ENCODE measurements around the gene NLGN4Y.

The NLGN4Y gene

DNA sequence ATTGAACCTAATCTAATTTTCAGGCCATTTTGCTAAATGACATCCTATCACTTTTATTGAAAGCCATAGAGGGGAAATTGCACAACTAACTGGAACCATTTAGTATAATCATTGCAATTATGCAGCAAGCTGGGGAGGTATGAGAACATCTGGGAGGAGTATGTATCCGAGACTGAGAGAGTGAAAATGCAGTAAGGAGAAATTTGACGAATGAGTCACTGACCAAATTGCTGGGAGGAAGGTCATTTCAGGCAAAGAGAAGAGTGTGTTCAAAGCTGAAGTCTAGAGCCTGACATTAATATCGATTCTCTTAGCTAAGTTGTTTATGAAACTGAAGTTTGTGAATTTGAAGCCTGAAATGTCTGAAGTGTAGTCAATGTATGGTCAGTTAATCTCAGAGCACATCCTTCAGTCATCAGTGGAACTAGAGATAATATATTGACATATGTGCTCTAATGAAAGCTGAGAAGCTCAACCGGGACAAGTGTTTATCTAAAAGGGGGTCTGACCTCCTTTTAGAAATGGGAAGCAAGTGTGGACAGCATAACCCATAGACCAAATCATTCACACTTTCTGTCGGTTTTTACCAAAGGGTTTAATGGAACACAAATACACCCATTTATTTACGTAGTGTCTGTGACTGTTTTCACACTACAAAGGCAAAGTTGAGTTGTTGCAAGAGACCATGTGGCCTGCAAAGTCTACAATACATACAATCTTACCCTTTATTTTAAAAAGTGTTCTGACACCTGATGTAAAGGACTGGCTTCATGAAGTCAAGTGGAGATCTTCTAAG lies 120.0 kb downstream of the NLGN4Y start:
- no peak for DNase-seq (ENCODE audit: low spot score)

DNA sequence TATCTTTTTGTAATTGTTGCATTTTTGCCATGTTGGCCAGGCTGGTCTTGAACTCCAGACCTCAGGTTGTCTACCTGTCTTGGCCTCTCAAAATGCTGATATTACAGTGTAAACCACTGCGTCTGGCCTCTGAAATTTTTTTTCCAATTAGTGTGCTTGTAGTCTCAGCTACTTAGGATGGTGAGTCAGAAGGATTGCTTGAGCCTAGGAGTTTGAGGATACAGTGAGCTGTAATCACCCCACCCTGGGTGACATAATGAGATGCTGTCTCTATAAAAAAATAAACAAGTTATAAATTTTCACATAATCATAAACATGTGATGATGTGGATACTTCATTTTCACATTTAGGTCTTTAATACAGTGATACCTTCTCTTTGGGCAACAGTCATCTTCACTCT lies 154.9 kb downstream of the NLGN4Y start:
- DNase-seq (ENCODE audit: low spot score), result no peak

DNA sequence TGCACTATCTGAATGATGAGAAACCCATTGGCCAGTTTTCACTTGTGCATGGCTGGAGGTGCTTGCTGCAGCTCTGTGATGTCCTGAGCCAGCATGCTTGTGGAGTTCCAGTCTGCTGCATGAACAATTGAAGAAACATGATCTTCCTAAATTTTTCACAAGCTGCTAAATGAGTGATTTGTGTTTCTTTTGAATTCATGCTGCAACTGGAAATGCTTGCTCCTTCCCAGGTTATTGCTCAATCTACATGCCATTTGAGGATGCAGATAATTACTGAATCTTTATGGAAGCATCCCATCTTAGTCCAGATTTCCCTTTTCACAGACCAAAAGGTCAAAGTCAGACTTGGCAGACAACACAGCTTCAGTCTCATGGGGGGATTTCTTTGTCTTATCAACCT lies 170.2 kb downstream of the NLGN4Y start:
- no peak for DNase-seq (ENCODE audit: low spot score)

DNA sequence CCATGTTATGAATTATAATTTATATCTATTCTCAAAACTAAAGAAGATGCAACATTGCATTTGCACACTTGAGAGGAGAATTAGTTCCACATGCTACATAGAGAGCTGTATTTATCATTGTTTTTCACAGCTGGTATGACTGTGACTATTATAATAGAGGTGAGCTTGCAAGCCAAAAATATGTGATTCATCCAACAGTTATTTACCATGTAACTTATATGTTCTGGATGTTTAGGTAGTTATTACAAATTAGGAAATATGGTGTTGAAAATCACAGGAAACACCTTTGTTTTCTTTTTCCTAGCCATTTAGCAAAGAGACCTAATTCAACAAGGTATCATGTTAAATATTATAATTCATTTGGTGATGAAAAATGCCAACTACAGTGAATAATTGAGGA lies 183.8 kb downstream of the NLGN4Y start:
- no peak for DNase-seq (ENCODE audit: low spot score)

DNA sequence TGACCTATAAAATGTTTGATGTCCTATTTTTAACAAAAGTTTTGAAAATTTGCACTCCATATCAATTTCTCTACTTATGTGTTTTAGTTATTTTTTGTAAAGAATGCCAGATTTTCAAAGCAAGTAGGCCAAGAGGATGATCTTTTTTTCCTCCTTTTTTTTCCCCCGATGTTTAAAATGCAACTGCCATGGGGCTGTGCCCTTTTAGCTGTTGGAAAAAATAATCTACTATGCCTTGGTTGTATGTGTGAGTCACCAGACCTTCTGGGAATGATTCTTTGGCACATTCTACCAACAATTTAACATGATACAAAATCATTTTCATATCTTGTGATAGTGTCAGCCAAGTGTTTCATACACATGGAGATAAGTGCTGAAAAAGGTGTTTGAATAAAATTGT lies 217.3 kb downstream of the NLGN4Y start:
- DNase-seq (ENCODE audit: low spot score), result no peak

DNA sequence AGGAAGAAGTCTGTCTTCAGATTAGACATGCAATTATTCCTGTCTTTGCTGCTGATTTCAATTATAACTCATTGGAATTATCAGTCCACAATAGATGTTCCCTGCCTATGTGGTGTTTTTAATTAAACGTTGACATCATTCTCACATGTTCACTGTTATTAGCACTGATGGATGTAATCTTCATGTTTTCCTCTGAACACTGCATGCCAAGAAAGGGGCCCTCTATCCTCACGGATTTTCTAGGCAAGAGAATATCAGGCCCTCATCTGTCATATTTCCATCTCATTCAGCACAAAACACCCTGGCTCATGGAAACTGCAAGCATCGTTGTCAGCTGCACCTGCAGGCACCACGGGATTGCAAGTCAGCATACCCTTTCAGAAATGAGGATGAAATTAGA lies 224.0 kb downstream of the NLGN4Y start:
- DNase-seq (ENCODE audit: low spot score), result no peak

DNA sequence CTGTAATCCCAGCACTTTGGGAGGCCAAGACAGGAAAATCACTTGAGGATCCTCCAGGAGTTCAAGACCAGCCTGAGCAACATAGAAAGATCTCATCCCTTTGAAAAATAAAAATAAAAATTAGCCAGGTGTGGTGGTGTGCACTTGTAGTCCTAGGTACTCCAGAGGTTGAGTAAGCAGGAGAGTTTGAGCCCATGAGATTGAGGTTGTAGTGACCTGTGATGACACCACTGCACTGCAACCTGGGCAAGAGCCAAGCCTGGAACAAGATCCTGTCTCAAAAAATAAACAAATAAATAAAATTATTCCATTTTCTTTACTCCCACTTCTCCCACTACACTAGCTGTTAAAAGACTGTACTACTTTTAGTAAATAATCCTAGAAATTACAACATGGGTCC lies 231.2 kb downstream of the NLGN4Y start:
- no peak for DNase-seq (ENCODE audit: low spot score)

DNA sequence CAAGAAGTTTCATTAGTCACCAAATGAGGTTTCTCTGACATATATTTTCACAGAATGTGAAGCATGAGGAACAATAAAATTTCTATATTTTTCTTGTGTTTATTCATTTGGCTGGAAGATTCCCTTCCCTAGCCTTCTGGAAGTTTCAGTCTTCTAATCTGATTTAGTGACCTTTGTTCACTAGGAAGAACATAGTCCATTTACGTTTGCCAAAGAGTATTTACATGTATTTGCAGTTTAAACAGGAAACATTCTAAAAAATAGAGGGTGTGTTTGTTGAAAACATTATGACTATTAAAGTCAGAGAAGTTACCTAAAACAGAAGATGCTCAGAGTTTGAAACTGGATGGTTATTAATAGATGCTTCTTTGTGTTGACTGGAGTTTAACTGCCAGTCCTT lies 238.6 kb downstream of the NLGN4Y start:
- DNase-seq (ENCODE audit: low spot score), result no peak

DNA sequence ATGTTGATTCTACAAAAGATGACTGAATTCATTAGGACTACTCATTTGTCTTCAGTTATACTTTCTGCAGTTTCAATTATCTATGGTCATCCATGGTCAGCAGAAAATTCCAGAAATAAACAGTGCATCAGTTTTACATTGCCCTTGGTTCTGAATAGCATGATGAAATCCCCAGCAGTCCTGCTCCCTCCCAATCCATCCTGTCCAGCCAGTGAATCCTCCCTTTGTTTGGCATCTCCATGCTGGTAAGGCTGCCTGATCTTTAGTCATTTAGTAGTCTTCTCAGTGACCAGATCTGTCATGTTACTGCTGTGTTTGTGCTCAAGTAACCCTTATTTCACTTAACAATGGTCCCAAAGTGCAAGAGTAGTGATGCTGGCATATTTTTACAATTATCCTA lies 239.3 kb downstream of the NLGN4Y start:
- DNase-seq (ENCODE audit: low spot score), result no peak

DNA sequence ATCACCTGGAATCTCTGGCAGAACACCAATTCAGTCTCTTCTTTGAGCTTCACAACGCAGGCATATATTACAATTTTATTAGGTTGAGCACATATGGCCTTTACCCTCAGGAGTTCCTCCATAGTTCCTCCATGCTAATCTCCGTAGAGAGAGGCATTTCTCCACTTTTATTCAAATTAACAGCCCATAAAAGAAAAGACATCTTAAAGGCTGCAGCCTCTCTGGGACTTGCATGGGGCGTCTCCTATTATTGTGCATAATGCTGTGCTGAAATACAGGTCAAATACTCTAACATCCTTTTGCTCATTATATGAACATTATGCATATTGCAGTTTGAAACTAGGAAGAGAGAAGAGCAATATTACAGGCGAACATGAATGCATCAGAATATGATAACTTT lies 253.9 kb downstream of the NLGN4Y start:
- DNase-seq (ENCODE audit: low spot score), result no peak

DNA sequence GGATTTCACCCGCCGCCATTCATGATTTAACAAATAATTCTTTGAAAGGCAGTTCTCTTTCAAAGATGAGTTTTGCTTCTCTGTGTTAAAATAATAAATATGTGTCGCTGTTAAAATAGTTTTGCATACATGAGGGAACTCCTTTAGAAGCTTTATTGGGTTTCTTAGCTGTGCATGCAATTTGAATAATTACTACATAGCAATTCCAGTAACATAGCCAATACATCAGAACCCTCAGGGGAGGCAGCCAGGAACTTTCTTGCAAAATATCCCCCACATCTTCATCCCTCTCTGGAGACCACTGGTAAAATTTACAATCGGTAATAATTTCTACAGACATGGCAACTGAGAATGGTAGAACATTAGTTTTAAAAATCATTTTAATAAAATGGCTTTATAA lies 268.8 kb downstream of the NLGN4Y start:
- DNase-seq (ENCODE audit: low spot score), result no peak

DNA sequence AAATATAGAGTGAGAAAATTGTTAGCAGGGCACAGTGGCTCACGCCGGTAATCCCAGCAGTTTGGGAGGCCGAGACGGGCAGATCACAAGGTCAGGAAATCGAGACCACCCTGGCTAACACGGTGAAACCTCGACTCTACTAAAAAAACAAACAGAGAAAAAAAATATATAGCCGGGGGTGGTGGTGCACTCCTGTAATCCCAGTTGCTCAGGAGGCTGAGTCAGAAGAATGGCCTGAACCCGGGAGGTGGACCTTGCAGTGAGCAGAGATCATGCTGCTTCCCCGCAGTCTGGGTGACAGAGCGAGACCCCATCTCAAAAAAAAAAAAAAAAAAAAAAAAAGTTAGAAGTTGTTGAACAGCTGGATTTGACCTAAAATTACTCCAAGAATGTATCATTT lies 269.3 kb downstream of the NLGN4Y start:
- DNase-seq (ENCODE audit: low spot score), result no peak

DNA sequence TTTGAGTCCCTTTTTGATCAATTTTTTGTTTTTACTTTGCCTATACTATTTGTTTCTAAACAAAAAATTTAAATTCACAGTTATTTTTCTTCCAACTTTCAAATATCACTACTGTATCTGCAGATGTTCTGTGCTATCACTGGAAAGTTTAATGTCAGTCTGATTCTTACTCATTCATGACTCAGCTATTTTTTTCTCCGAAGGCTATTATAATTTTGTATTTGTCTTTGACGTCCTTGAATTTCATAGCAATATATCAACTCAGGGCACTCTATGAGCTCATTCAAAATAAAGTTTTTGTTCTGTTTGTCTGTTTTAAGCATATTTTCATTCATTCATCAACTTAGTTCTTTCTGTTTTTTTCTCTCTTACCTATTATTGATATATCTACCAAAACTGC lies 273.7 kb downstream of the NLGN4Y start:
- DNase-seq (ENCODE audit: low spot score), result no peak

DNA sequence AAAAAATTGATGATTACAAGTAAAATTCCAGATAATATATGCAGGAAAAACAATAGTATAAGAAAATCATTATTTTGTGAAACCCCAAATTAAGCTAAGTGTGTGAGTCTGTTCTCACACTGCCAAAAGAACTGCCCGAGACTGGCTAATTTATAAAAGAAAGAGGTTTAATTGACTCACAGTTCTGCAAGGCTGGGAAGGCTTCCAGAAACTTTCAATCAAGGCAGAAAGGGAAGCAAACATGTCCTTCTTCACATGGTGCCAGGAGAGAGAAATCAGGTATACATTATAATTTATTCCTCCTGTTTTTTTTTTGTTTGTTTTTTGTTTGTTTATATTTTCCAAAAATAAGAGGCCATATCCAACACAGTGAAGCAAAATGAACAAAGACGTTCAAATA lies 276.8 kb downstream of the NLGN4Y start:
- DNase-seq (ENCODE audit: low spot score), result no peak

DNA sequence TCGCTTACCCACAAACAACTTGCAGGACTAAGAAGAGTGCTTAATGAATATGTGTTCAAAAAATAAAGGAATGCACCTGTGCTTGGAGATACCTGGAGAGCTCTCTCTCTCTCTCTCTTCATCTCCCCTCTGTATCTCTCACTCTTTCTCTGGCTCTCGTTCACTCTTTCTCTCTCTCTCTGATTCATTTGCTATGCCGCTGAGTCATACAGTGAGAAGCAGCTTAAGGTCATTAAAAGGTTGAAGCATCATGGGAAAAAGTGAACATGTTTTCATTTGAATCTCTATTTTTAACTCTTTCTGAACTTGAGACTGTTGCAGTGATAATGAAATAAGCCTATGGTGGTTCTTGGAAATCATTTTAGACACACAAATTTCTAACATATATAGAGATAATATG lies 277.8 kb downstream of the NLGN4Y start:
- no peak for DNase-seq (ENCODE audit: low spot score)

DNA sequence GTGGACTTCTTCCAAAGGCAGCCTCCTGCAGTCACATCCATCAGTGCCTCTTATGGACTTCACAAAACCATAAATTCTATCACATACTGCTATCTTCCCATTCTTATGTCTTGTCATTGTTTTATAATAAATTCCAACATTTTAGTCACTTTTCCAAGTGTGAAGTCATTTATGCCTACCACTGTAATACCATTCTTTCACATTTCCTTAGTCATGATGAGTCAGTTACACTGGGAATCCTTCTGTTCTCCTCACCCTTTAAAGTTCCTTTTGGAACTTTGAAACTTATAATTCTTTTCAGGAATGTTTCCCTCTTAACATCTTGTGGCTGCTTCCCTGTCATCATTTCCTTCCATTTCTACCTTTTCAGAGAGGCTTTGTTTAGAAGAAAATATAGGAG lies 279.7 kb downstream of the NLGN4Y start:
- DNase-seq (ENCODE audit: low spot score), result no peak

DNA sequence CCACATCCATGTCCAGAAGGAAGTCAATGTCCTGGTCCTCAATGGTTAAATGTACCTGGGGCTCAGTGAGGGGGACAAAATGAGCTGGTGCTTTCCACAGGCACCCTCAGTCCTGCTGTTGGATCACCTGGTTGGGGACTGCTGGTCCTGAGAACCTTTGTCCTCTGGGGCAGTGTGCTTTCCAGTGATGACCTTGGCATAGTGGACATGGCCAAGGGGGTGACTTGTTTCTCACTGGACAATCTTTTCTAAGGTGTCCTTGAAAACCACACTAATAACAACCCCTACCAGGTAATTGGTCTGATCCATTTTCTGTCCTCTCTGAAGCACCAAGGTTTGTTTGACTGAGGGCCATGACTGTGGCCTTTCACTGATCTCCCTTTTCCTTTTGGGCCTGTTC lies 294.1 kb downstream of the NLGN4Y start:
- DNase-seq (ENCODE audit: low spot score), result no peak

DNA sequence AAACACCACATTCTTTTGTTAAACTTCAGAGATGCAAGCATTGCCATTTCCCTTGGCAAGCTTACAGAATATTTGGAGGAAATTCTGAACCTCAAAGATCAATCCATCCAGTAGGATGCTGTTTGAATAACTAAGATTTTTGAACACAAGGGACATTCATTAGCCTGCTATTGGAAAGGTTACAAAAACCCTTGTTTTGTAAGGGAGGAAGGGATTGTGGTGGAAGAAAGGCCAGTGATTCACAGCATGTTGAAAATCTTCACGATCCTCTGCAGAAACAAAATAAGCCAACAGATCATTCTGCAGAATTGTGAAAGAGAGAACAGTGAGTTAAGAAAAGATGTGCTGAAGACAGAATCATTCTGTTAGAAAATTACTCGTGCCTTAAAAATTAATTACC lies 297.9 kb downstream of the NLGN4Y start:
- no peak for DNase-seq (ENCODE audit: low spot score)

DNA sequence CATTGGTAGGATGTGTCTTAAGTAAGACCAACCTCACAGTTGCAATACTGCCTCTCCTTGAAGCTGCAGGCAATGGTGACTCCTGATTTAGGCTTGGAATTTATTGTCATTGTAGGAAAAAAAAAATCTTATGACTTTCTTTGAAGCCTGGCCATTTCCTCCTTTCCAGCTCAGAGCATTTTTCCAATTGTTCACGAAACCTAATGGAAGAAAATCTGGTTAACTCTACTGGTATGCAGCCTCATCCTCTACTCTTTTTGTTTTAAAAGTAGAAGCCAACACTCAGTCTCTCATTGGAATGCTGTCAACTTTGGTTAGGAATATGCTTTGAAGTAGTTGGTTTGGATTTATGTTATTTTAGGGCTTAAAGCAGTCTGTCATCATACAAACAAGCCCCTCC lies 298.6 kb downstream of the NLGN4Y start:
- DNase-seq (ENCODE audit: low spot score), result no peak

DNA sequence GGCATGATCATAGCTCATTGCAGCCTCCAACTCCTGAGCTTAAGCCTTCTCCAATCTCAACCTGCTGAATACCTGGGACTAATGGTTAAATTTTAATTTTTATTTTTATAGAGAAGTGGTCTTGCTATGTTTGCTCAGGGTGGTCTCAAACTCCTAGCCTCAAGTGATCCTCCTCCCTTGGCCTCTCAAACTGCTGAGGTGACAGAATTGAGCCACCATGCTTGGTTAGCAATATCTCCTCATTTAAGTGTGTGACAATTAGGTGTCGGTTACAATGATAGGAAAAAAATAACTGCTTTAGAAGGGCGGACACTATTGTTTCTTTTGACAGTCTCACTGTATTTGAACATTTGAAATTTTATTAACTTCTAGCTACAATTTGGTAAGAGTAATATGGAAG lies 300.3 kb downstream of the NLGN4Y start:
- DNase-seq (ENCODE audit: low spot score), result no peak

DNA sequence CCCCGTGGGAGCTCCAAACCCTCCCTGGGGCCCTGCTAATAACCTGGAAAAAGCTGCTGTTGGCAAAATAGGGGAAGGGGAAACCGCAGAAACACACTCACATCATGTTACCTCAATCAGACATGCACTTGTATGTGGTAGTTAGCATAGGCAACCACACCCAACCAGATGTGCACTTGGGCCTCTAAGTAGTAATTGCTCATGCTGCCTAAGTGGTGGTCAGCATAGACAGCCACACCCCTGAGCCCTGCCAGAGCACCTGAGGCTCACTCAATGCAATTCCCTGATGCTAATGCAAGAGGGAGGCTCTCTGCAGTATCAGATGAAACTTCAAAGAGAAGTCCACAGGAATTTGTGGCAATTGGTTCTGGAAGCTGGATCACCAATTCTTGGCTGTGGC lies 301.4 kb downstream of the NLGN4Y start:
- DNase-seq (ENCODE audit: low spot score), result no peak

DNA sequence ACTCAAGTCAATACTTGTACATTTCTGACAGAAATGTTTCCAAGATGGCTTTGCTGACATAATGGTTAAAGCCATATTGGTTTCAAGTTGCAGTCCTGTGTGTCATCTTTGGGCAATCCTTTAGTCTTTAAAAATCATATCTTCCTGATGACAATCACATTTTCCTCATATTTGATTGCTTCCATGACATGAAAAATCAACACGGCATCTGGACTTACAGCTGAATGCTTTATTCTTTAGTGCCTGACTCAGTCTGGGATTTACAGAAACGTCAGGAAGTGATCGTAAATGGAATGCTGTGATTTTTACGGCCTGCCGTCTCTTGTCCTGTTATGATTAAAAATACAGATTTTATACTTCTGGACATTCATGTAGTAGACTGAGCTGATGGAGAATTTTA lies 304.2 kb downstream of the NLGN4Y start:
- no peak for DNase-seq (ENCODE audit: low spot score)

DNA sequence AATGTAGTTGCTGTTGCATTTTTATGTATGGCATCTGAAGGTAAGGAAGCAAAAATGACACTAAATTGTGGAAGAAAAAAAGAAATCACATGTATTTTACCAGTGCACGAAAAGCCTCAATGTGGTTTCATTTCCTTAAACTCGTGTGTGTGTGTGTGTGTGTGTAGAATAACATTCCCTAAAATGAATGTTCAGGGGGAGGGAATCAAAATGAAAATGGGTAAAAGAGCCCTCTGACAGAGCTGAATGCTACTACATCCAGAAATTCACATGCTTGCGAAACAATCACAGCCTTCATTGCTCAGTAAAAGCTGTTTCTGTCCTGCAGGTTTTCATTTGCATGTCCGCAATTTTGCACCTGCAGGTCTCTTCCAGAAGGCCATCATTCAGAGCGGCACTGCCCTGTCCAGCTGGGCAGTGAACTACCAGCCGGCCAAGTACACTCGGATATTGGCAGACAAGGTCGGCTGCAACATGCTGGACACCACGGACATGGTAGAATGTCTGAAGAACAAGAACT lies 305.1 kb downstream of the NLGN4Y start:
- DNase-seq (ENCODE audit: low spot score), result no peak

Data from CD4-positive, alpha-beta T cell treated with Interleukin-6 at 100 ng/mL for 8 hours (primary cell).